Fibroblast of villous mesenchyme (primary cell): ENCODE data around the gene TMF1. TPM values are rescaled to one million over a fixed set of nuclear protein-coding genes. Genes with fewer than 3 reads are reported as not detected.

ENCODE experiments used
- DNase-seq: peaks from one replicate; pipeline ENCODE4 v3.0.0-alpha.2; 2010; ENCODE audit warnings: low read depth
- H3K4me3 ChIP-seq: 2 replicates; pipeline ENCODE4 v1.5.1; 2011; ENCODE audit warnings: low read depth, mild to moderate bottlenecking, low read length
- total RNA-seq: library from RNA; depleted of rRNA; stranded (reverse); fragments of >200 nt; gene quantifications from 2 replicates; pipeline ENCODE4 v1.2.3, GENCODE V29; 2012
- TF ChIP-seq, protein P1 (sequence below): IDR thresholded peaks from 2 replicates; pipeline ENCODE4 v1.5.1; 2012; ENCODE audit warnings: low read depth, mild to moderate bottlenecking, low read length; ENCODE audit not compliant: insufficient read depth

TMF1 gene
- total RNA-seq, 1 donor = 49.2 TPM

DNA sequence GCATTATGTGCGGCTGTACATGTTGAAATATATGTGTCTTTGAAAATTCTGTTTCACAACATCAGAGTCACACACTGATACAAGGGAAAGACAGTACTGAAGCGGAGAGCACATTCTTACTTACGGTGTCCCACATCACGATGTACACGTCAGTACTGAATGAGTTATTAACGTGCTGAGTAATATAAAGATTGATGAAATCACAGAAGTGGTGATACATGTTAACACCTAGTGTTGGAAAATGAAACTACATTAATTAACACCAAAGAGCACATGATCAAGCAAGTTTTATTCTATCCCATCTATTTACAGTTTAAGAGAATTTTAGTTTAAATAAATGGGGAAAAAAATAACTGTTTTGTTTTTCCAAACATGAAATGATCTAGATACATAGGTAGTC lies 54.2 kb downstream of the TMF1 start:
- H3K4me3 ChIP-seq = no peak overlapping the region

GRCh38 chr3:68996356-68996995 lies 55.7 kb downstream of the TMF1 start:
- DNase-seq = no peak
- TF ChIP-seq, protein P1, sequence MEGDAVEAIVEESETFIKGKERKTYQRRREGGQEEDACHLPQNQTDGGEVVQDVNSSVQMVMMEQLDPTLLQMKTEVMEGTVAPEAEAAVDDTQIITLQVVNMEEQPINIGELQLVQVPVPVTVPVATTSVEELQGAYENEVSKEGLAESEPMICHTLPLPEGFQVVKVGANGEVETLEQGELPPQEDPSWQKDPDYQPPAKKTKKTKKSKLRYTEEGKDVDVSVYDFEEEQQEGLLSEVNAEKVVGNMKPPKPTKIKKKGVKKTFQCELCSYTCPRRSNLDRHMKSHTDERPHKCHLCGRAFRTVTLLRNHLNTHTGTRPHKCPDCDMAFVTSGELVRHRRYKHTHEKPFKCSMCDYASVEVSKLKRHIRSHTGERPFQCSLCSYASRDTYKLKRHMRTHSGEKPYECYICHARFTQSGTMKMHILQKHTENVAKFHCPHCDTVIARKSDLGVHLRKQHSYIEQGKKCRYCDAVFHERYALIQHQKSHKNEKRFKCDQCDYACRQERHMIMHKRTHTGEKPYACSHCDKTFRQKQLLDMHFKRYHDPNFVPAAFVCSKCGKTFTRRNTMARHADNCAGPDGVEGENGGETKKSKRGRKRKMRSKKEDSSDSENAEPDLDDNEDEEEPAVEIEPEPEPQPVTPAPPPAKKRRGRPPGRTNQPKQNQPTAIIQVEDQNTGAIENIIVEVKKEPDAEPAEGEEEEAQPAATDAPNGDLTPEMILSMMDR = no peak

More for the DNA sequence above, 54.2 kb downstream of the TMF1 start:
- DNase-seq = no peak
- TF ChIP-seq, protein P1 = no peak

GRCh38 chr3:68988740-68989139 lies 63.4 kb downstream of the TMF1 start:
- no peak overlapping the region for H3K4me3 ChIP-seq
- TF ChIP-seq, protein P1 = no peak
- peak; percentile 80 for DNase-seq

More at GRCh38 chr3:68996356-68996995, 55.7 kb downstream of the TMF1 start:
- H3K4me3 ChIP-seq = no peak overlapping the region

GRCh38 chr3:68987322-68987721 lies 64.8 kb downstream of the TMF1 start:
- DNase-seq = no peak
- H3K4me3 ChIP-seq = no peak overlapping the region
- TF ChIP-seq, protein P1 = no peak

- no peak overlapping the region for H3K4me3 ChIP-seq
- TF ChIP-seq, protein P1 = no peak
- no peak for DNase-seq
Measured at GRCh38 chr3:68986496-68987208, 65.5 kb downstream of the TMF1 start.

DNA sequence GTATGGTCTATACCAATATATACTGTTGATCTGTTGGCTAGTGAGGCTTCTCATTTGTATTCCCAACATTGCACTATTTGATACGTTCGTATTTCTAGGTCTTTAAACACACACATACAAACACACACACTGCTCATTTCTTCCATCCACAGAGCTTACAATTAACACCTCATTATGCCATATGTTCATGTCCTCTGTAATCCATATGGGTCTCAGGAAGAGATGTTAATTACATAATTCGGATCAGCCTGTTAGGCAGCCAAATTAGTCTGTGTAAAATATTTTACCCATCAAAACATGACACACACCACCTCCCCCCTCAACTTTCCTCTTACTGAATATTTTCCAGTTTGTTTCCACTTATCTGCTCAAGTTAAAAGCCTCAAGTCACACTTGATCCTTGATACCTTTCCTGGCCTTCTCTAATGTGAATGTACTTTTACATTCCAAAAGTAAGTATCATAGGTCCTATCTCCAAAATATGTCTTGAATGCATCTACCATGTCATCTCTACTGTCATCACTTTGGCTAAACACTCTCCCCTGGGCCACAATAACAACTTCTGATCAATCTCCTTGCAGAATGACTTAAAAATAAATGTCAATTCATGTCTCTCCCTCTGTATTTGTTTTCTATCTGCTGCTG lies 66.9 kb downstream of the TMF1 start:
- H3K4me3 ChIP-seq = no peak overlapping the region
- peak; percentile 45 for DNase-seq
- TF ChIP-seq, protein P1 = no peak
